Measurements from ENCODE around the gene LITAF.
"Not testable (repeated sequence)": the region's sequence is repeated elsewhere in the genome, so short reads cannot be mapped to it uniquely, and the experiment has no call there.

Gene LITAF

DNA sequence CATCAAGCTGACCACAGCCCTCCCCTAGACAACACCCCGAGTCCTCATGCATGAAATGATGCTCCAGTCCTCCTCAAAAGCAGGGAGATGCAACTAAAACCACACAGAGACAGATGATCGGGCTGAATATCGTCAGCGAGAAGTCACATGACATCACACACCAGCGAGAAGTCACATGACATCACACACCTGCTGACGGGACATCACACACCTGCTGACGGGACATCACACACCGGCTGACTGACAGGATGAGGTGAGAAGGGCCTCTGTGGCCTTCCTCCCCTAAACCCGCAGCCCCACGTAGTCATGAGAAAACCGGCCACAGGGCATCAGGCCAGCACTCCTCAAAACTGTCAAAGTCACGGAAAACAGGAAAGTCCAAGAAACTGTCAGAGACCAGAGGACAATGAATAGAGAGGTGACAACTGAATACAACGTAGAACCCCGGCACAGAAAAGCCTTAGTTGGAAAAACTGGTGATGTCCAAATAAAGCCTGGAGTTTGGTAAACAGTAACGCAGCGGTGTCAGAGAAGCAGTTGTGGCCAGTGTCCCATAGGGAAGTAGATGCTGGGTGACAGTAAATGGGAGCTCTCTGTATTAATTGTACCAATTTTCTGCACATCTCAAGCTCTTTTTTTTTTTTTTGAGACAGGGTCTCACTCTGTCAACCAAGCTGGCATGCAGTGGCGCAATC is 14.3 kb downstream of the LITAF start:
- DNase-seq (ENCODE audit: low spot score), result peak; percentile 53

GRCh38 chr16:11571549-11571948 is 15.2 kb downstream of the LITAF start:
- no peak for DNase-seq (ENCODE audit: low spot score)

DNA sequence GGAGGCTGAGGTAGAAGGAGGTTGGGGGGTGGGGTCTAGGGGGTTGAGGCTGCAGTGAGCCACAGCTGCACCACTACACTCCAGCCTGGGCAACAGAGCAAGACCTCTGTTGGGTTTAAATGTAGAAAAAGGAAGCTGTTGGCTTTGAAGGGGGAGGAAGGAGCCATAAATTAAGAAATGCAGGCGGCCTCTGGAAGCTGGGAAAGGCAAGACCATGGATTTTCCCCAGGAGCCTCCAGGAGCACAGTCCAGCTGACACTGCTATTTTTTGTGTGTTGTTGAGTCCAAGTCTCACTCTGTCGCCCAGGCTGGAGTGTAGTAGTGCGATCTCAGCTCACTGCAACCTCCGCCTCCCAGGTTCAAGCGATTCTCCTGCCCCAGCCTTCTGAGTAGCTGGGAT is 15.9 kb downstream of the LITAF start:
- DNase-seq (ENCODE audit: low spot score), result no peak

DNA sequence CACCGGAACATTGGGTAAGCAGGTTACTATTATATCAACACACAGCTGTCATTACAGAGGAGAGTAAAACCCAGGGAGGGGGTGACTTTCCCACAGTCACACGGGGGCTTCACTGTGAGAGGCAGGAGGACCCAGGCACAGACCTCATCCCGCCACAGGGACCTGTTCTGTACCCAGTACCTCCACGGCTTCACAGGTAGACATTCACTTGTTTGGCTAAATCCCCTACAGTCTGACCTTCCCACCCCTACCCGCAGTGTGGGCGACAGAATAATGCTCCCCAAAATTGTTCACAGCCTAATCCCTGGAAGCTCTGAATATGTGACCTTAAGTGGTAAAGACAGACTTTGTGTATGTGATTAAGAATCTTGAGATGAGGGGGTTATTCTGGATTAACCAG is 16.5 kb downstream of the LITAF start:
- DNase-seq (ENCODE audit: low spot score), result no peak

DNA sequence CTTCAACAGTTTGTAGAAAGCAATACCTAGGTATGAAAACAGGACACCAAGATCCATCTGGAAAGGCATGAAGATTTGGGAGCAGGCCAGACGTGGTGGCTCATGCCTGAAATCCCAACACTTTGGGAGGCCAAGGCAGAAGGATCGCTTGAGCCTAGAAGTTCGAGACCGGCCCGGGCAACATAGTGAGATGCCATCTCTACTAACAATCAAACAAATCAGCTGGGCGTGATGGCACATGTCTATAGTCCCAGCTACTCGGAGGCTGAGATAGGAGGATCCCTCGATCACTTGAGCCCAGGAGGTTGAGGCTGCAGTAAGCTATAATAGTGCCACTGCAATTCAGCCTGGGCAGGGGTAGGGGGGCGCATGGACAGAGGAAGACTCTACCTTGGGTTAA is 20.3 kb downstream of the LITAF start:
- DNase-seq (ENCODE audit: low spot score), result no peak

GRCh38 chr16:11565665-11566064 is 21.1 kb downstream of the LITAF start:
- DNase-seq (ENCODE audit: low spot score), result no peak

DNA sequence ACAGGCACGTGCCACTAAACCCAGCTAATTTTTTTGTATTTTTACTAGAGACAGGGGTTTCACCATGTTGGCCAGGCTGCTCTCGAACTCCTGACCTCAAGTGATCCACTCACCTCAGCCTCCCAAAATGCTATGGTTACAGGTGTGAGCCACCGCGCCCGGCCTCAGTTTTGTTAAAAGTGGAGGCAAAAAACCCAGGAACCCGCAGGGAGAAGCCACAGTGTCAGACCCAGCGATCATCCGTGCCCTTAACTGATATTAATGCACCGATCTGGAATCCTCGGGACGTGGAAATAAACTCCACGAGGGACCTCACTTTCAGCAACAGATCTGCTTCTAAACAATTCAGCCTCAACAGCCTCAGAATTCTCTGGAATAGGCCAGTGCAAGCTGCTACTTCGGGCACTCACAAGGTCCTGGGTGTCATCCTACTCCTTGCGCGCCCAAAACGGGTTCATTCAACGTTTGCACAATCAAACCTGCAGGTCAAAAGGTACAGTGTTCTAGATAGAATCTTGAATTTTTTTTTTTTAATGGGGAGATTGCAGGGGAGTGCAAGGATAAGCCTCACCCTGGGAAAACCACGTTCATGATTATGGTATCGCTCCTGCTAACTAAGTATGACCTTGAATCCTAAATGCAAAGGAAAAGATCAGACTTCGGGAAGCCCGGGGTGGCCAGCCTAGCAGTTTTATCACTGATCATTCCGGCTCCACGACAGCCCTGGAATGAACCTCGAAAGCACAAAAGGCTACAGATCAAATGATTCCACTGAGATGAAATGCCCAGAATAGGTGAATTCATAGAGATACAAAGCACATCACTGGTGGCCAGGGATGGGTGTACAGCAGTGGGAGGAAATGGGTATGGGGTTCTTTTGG is 22.4 kb downstream of the LITAF start:
- DNase-seq (ENCODE audit: low spot score), result no peak

GRCh38 chr16:11563493-11564040 is 23.2 kb downstream of the LITAF start:
- DNase-seq (ENCODE audit: low spot score), result no peak

DNA sequence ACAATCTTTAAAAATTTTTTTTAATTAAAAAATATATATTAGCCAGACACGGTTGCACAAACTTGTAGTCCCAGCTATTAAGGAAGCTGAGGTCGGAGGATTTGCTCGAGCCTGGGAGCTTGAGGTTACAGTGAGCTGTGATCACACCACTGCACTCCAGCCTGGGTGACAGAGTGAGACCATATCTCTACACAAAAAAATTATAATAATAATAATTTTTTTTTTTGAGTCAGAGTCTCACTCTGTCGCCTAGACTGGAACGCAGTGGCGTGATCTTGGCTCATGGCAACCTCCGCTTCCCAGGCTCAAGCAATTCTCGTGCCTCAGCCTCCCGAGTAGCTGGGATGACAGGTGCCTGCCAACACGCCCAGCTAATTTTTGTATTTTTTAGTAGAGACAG is 23.8 kb downstream of the LITAF start:
- no peak for DNase-seq (ENCODE audit: low spot score)

GRCh38 chr16:11562411-11562810 is 24.3 kb downstream of the LITAF start:
- DNase-seq (ENCODE audit: low spot score), result no peak

DNA sequence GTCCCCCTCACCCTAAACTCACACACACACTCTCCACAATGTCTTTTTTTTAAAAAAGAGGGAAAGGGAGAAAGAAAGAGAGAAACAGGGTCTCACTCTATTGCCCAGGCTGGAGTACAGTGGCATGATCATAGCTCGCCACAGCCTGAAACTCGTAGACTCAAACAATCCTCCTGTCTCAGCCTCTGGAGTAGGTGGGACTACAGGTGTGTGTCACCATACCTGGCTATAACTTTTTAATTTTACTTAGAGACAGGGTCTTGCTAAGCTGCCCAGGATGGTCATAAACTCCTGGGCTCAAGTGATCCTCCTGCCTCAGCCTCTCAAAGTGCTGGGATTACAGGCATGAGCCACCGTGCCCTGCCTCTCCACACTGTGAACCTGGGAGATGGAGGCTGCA is 24.9 kb downstream of the LITAF start:
- no peak for DNase-seq (ENCODE audit: low spot score)

- DNase-seq (ENCODE audit: low spot score), result no peak
These were observed 25.3 kb downstream of the LITAF start for GRCh38 chr16:11561454-11561805.

DNA sequence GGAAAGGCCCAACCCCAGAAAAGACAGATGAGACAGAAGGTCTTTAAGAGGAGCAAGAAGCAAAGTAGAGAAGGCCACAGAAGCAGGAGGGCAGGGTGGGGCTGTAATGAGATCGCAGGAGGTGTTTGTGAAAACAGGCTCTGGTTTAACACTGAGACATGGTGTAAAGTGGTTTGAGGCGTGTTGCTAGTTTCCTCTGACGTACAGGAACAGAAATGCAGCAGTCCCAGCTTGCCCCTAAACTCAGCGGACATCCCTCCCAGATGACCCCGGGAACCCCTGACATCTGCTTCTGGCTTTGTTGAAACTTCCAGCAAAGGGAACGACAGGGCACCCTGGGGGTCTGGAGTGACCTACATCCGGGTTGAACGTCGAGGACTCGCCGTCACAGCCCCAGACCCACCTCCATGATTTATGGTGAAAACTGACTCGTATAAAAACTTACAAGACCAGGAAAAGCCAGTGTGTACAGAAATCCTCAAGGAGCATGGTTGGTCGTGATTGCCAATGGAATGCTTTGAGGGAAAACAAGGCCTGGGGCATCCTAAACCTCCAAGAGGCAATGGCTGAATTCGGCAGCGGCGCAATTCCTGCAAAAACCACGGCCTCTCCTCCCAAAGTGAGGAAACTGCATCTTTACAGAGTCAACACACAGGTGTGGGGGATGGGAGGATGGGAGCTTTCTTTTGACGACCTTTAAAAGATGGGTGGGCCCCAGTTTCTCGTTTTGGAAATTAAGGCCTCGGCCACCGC is 25.8 kb downstream of the LITAF start:
- DNase-seq (ENCODE audit: low spot score), result peak; percentile 84

DNA sequence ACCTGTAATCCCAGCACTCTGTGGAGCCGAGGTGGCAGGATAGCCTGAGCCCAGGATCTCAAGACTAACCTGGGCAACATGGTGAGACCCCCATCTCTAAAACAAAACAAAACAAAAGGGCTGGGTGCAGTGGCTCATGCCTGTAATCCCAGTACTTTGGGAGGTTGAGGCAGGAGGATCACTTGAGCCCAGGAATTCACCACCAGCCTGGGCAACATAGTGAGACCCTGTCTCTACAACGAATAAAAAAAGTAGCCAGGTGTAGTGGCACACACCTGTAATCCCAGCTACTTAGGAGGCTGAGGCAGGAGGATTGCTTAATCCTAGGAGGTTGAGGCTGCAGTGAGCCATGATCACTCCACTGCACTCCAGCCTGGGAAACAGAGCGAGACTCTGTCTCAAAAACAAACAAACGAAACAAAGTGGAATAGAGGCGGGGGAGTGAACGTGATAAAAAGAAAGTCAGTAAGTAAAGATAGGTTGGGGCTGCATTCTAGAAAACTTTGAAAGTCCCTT is 28.4 kb downstream of the LITAF start:
- not testable (repeated sequence) for DNase-seq (ENCODE audit: low spot score)

DNA sequence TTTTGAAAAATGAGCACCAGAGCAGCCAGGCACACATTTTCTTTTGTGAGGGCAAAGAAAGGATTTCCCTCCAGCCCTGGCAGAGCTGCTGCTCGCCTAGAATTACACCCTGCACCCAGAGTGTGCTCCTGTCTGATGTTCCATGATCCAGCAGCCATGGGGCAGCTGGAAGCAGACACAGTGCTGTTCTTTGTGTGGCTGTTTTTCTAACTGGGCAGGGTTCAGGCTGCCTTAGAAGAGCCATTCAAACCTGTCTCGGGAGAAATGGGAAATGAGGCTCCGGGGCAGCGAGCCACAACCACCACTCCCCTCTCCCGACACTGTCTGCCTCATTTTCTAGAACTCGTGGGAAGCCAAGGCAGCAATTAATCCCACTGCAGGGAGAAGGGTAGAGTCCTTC is 28.9 kb downstream of the LITAF start:
- DNase-seq (ENCODE audit: low spot score), result no peak

GRCh38 chr16:11556945-11557720 is 29.6 kb downstream of the LITAF start:
- peak; percentile 34 for DNase-seq (ENCODE audit: low spot score)

GRCh38 chr16:11556214-11556819 is 30.4 kb downstream of the LITAF start:
- DNase-seq (ENCODE audit: low spot score), result no peak

DNA sequence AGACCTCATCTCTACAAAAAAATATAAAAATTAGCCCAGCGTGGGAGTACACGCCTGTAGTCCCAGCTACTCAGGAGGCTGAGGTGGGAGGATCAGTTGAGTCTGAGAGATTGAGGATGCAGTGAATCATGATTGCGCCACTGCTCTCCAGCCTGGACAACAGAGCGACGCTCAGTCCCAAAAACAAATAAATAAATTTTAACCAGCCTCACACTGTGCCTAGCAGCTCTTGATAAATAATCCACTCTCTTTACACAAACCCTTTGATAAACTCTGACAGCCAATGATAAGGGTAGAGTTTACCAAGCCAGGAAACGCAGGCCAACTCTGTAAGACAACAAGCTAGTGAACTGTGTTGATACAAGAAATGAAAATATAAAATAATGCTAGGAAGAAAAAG is 32.7 kb downstream of the LITAF start:
- no peak for DNase-seq (ENCODE audit: low spot score)

DNA sequence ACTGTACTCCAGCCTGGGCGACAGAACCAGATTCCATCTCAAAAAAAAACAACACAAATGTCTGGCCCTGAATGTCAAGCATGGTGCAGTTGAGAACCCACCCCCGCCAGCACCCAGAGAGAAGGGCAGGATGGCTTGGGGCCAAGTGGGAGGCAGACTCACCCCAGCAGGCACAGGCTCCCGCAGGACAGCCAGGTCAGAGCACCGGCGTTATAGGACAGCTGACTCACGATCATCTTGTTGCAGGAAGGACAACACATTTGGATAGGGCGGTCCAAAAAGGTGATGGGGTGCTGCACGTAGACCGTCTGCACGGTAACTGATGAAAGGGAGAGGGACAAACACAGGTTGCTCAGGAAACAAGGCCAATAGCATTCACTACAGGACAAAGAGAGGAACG is 33.3 kb downstream of the LITAF start:
- no peak for DNase-seq (ENCODE audit: low spot score)

- no peak for DNase-seq (ENCODE audit: low spot score)
These were observed 34.3 kb downstream of the LITAF start for GRCh38 chr16:11552440-11552839.

DNA sequence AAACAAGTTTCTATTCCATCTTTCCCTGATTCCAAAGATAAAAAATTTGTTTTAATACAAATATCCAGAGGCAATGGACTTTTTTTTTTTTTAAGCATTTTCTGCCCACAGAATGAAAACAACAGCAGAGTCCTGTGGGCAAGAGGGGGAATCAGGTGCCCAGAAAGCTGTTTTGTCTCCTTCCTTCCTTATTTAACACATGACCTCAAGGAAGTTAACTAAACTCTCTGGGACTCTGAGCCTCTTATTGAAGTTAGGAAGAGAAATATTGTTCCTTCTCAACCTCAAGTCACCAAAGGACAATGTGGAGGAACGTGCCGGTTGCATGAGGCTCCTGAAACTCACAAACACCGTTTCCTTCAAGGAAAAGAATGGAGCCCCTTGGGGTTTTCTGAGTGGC is 34.9 kb downstream of the LITAF start:
- no peak for DNase-seq (ENCODE audit: low spot score)
